Ascending aorta (tissue), 2 donors: ENCODE data around the gene COLEC12. TPM values are rescaled to one million over a fixed set of nuclear protein-coding genes. Genes with fewer than 3 reads are reported as not detected.

Experiments
- DNase-seq, 2 donors: peaks; one replicate each; pipeline ENCODE4 v3.0.0-alpha.2; 2019; ENCODE audit warnings: low spot score in 2 of 2
- H3K27ac ChIP-seq, 2 donors: fragments of 200-600 bp; sonication (generic); one replicate each; pipeline ENCODE4 v1.5.1; 2016 to 2017; ENCODE audit warnings: mild to moderate bottlenecking in 1 of 2
- H3K27me3 ChIP-seq: fragments of 200-600 bp; sonication (generic); one replicate; pipeline ENCODE4 v1.5.1; 2017
- H3K36me3 ChIP-seq, 2 donors: fragments of 200-600 bp; sonication (generic); one replicate each; pipeline ENCODE4 v1.5.1; 2016
- H3K4me1 ChIP-seq, 2 donors: fragments of 200-600 bp; sonication (generic); one replicate each; pipeline ENCODE4 v1.5.1; 2016 to 2017; ENCODE audit warnings: mild to moderate bottlenecking in 1 of 2
- H3K4me3 ChIP-seq, 2 donors: fragments of 200-600 bp; sonication (generic); one replicate each; pipeline ENCODE4 v1.5.1; 2016 to 2017; ENCODE audit warnings: mild to moderate bottlenecking in 1 of 2
- H3K9me3 ChIP-seq, 2 donors: fragments of 200-600 bp; sonication (generic); one replicate each; pipeline ENCODE4 v1.5.1; 2016
- CTCF ChIP-seq, 3 experiments: fragments of 200-600 bp in 2 of 3; fragments of 450-650 bp in 1 of 3; sonication (generic) in 2 of 3; IDR thresholded peaks; one replicate each; pipeline ENCODE4 v1.5.1; 2016 to 2019; ENCODE audit warnings: antibody characterized with exemption in 3 of 3, mild to moderate bottlenecking in 1 of 3, moderate library complexity in 1 of 3
- intact Hi-C: fragments of 100-400 bp; cut with DNase I; formaldehyde crosslinking; loops from one replicate; pipeline ENCODE4 v1.15.1; 2023
- total RNA-seq: library from RNA; depleted of rRNA; stranded (reverse); fragments of >200 nt; gene quantifications from one replicate; pipeline ENCODE4 v1.1.0, GENCODE V29; 2016

Gene COLEC12
- total RNA-seq, 1 donor from 2014 or later, result 9.5 TPM

- Histone ChIP-seq H3K36me3 (no peaks in the 10 kb centered on the region), H3K27me3 (no peaks in the 10 kb centered on the region), H3K27ac (no peak overlapping the region), H3K9me3 (no peaks in the 10 kb centered on the region), H3K4me3 (no peak overlapping the region), H3K4me1 (no peaks in the 10 kb centered on the region)
- no peak for TF ChIP-seq CTCF (IDR thresholded peaks at IDR 0.05)
- intact Hi-C loops, result no loop called here
- no peak for DNase-seq
Measured at GRCh38 chr18:506264-506663, 5.8 kb upstream of the COLEC12 start.

GRCh38 chr18:505483-506122 is 5.1 kb upstream of the COLEC12 start:
- Histone ChIP-seq H3K27ac (no peak overlapping the region), H3K36me3 (no peaks in the 10 kb centered on the region), H3K4me1 (no peaks in the 10 kb centered on the region), H3K4me3 (no peak overlapping the region), H3K9me3 (no peaks in the 10 kb centered on the region), H3K27me3 (no peaks in the 10 kb centered on the region)
- DNase-seq, result no peak
- intact Hi-C loops, result no loop called here
- no peak for TF ChIP-seq CTCF (IDR thresholded peaks at IDR 0.05)

GRCh38 chr18:501406-501714 is 859 bp upstream of the COLEC12 start:
- Histone ChIP-seq H3K27ac (no peak overlapping the region), H3K27me3 (no peaks in the 10 kb centered on the region), H3K4me1 (peaks cover 4 to 9% of the 10 kb centered on the region in 2 donors), H3K4me3 (peak overlapping the region in 1 of 2 donors; percentile 81), H3K36me3 (no peaks in the 10 kb centered on the region), H3K9me3 (no peaks in the 10 kb centered on the region)
- no peak for DNase-seq
- intact Hi-C loops, result no loop called here
- TF ChIP-seq CTCF (IDR thresholded peaks at IDR 0.05), result no peak

DNA sequence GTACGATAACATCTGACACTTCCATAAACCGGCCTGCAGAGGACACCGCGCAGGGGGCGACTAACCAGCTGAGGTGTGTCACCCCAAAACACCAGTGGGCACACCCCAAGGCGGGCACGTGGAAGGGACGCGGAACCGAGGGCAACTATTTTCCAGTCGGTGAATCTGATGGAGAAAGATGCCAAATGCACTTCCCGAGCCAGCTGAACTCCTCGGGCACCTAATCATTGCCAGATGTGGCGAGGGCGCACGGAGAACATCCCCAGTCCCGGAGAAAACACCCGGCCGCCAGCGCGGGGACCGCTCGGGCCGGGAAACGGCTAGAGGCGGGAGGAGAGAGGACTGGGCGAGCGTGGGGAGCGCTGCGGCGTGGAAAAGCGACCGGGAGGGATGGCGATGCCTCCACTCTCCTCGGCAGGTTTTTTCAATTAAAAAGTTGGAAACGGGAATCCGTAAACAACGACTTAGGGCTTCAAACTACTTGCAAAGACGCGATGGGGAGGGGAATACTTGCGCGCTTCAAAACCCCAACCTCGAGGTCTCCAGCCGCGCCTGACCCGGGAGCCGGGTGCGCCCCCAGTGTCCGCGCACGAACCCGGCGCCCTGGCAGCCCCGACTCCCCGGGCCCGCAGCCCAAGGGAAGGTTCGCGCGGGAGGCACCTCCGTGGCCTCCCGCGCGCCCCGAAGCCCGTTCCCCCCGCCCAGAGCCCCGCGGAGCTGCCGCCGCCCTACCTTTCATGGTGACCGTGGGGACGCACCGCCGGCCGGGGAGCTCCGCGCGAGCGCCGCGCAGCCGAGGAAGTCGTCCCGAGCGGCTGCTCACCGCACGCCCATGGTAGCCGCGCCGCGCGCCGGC is 497 bp downstream of the COLEC12 start:
- peaks cover 4 to 9% of the 10 kb centered on the region in 2 donors for H3K4me1 ChIP-seq
- H3K27ac ChIP-seq, result no peak overlapping the region
- H3K4me3 ChIP-seq, result peak overlapping the region; percentile 51 to 81
- intact Hi-C loops, result no loop called here
- DNase-seq, result no peak
- H3K9me3 ChIP-seq, result no peaks in the 10 kb centered on the region
- no peaks in the 10 kb centered on the region for H3K27me3 ChIP-seq
- TF ChIP-seq CTCF (IDR thresholded peaks at IDR 0.05), result peak in 1 of 3 experiments; percentile 18
- no peaks in the 10 kb centered on the region for H3K36me3 ChIP-seq

DNA sequence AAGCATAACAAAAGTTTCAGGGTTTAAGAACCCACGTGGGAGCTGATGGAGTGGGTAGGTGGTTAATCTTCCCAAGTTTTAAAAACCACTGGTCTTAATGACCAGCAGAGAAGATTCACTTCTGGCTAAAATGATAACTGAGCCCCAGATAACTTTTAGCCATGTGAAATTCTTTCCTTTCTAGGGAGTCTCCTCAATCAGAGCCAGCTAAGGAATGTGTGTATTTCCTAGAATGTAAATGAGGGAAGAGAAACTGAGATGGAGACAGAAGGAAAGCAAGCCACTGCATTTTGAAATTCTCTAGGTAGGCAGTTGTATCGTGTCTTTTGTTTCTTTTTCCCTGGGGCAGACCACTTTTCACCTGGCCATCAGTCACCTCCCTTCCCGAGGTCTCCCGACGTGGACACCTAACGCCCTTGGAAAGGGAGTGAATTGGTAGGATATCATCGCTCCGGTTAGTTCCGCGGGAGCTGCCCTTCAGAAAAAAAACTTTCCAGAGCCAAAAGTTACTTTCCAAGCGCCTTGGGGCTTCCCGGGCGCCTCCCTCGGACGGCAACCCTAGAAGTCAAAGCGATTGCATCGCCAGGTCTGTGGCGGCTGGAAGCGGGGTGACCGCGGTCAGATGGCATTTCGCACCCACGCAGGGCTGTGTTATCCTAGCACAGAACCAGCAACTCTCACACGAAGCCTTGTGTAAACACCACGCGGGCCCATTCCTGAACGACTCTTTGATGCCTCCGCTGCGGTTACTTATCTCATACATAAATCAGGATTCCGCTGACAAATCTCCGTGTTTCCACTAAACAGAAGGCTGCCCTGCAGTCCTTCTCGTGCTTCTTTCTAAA is 1.3 kb downstream of the COLEC12 start:
- Histone ChIP-seq H3K27ac (no peak overlapping the region), H3K36me3 (no peaks in the 10 kb centered on the region), H3K27me3 (no peaks in the 10 kb centered on the region), H3K4me3 (peak overlapping the region; percentile 51 to 81), H3K4me1 (peaks cover 4 to 9% of the 10 kb centered on the region in 2 donors), H3K9me3 (no peaks in the 10 kb centered on the region)
- DNase-seq, result no peak
- intact Hi-C loops, result no loop called here
- TF ChIP-seq CTCF (IDR thresholded peaks at IDR 0.05), result no peak
